Measurements from ENCODE around the gene LGALS14. TPM values are rescaled to one million over a fixed set of nuclear protein-coding genes. Genes with fewer than 3 reads are reported as not detected.
A peak's percentile ranks its signal among the peaks of the same experiment; 100 is the strongest.

LGALS14 gene
- polyA plus RNA-seq, 3 donors = not detected

DNA sequence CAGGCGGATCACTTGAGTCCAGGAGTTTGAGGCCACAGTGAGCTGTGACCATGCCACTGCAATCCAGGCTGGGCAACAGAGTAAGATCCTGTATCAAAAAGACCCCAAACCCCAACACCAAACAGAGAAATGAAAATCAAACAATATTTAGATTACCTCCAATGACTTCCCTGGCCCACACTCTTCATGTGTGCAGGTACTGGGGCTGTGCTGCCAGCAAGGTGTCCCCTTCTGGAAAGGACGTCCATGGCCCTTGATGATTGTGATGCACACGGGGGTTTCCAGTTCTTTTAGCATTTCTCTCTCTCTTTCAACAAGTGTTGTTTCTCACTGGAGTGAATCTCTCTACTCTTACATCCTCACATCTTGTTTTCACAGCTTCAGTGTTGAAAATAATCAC is 23.7 kb upstream of the LGALS14 start:
- Histone ChIP-seq H3K27me3 (ENCODE audit: control insufficient read depth in 2 of 2, insufficient read depth in 2 of 2, low read length in 2 of 2) (no peaks in the 10 kb centered on the region), H3K27ac (ENCODE audit: low read depth in 1 of 2, low read length in 2 of 2) (no peak overlapping the region), H3K4me3 (replicated peaks in 1 of 3; ENCODE audit: low read depth in 2 of 3, low read length in 3 of 3) (no peak overlapping the region), H3K9me3 (replicated peaks in 1 of 2; ENCODE audit: control insufficient read depth in 1 of 2, insufficient read depth in 1 of 2, low read length in 2 of 2) (no peaks in the 10 kb centered on the region), H3K4me1 (ENCODE audit: control insufficient read depth in 1 of 2, insufficient read depth in 2 of 2, low read length in 2 of 2) (no peaks in the 10 kb centered on the region), H3K9ac (ENCODE audit: insufficient read depth, low read length, poor library complexity, severe bottlenecking) (no peak overlapping the region), H2AFZ (ENCODE audit: insufficient read depth, low read depth, low read length, poor library complexity, severe bottlenecking) (no peak overlapping the region), H3K4me2 (replicated peaks; ENCODE audit: extremely low read depth, low read length, poor library complexity, severe bottlenecking) (no peak overlapping the region), H3K36me3 (replicated peaks in 1 of 2; ENCODE audit: control insufficient read depth in 1 of 2, insufficient read depth in 2 of 2, low read length in 2 of 2) (no peaks in the 10 kb centered on the region), H4K20me1 (ENCODE audit: insufficient read depth, low read length) (no peaks in the 10 kb centered on the region), H3K79me2 (ENCODE audit: insufficient read depth, low read length) (no peaks in the 10 kb centered on the region)
- TF ChIP-seq, protein P1, sequence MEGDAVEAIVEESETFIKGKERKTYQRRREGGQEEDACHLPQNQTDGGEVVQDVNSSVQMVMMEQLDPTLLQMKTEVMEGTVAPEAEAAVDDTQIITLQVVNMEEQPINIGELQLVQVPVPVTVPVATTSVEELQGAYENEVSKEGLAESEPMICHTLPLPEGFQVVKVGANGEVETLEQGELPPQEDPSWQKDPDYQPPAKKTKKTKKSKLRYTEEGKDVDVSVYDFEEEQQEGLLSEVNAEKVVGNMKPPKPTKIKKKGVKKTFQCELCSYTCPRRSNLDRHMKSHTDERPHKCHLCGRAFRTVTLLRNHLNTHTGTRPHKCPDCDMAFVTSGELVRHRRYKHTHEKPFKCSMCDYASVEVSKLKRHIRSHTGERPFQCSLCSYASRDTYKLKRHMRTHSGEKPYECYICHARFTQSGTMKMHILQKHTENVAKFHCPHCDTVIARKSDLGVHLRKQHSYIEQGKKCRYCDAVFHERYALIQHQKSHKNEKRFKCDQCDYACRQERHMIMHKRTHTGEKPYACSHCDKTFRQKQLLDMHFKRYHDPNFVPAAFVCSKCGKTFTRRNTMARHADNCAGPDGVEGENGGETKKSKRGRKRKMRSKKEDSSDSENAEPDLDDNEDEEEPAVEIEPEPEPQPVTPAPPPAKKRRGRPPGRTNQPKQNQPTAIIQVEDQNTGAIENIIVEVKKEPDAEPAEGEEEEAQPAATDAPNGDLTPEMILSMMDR (IDR thresholded peaks at IDR 0.05) = no peak
- 100% methylated on average over 1 of the region's 3 CpGs for WGBS (ENCODE audit: insufficient coverage)
- no peaks in the 10 kb centered on the region for H3K36me3 Mint-ChIP-seq
- intact Hi-C loops (cut with micrococcal nuclease) = no loop called here
- H3K9me3 Mint-ChIP-seq = peaks cover 0 to 2% (median 0%) of the 10 kb centered on the region in 7 donors
- peaks cover 8% of the 10 kb centered on the region for H3K4me1 Mint-ChIP-seq
- peaks cover 0 to 6% (median 3%) of the 10 kb centered on the region in 3 donors for H3K27me3 Mint-ChIP-seq (ENCODE audit: low read depth in 3 of 3)
- no peak for DNase-seq
- no peak overlapping the region for H3K4me3 Mint-ChIP-seq
- H3K27ac Mint-ChIP-seq = no peak overlapping the region

DNA sequence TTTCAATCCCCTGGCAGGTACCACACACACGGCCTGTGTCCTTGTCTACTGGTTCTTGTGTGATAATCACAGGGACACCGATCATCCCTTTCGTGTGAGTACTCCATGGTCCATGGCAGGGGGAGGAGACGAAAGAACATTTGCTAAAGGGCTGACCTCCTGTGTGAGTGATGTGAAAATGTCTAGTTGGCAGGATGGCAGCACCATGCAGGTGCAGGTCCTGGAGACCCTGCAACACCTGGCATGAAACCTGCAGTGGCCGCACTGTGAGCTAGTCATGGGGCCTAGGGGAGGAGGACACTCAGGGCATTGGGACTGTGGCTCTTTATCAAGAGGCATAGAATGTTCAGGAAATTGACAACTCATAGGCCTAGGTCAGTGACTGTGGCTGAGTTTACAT is 22.9 kb upstream of the LGALS14 start:
- Histone ChIP-seq H3K9me3 (replicated peaks in 1 of 2; ENCODE audit: control insufficient read depth in 1 of 2, insufficient read depth in 1 of 2, low read length in 2 of 2) (no peaks in the 10 kb centered on the region), H3K4me3 (replicated peaks in 1 of 3; ENCODE audit: low read depth in 2 of 3, low read length in 3 of 3) (no peak overlapping the region), H3K27ac (ENCODE audit: low read depth in 1 of 2, low read length in 2 of 2) (no peak overlapping the region), H3K9ac (ENCODE audit: insufficient read depth, low read length, poor library complexity, severe bottlenecking) (no peak overlapping the region), H2AFZ (ENCODE audit: insufficient read depth, low read depth, low read length, poor library complexity, severe bottlenecking) (no peak overlapping the region), H4K20me1 (ENCODE audit: insufficient read depth, low read length) (no peaks in the 10 kb centered on the region), H3K36me3 (replicated peaks in 1 of 2; ENCODE audit: control insufficient read depth in 1 of 2, insufficient read depth in 2 of 2, low read length in 2 of 2) (no peaks in the 10 kb centered on the region), H3K79me2 (ENCODE audit: insufficient read depth, low read length) (no peaks in the 10 kb centered on the region), H3K27me3 (ENCODE audit: control insufficient read depth in 2 of 2, insufficient read depth in 2 of 2, low read length in 2 of 2) (no peaks in the 10 kb centered on the region), H3K4me2 (replicated peaks; ENCODE audit: extremely low read depth, low read length, poor library complexity, severe bottlenecking) (no peak overlapping the region), H3K4me1 (ENCODE audit: control insufficient read depth in 1 of 2, insufficient read depth in 2 of 2, low read length in 2 of 2) (no peaks in the 10 kb centered on the region)
- DNase-seq = no peak
- no peaks in the 10 kb centered on the region for H3K36me3 Mint-ChIP-seq
- peaks cover 3% of the 10 kb centered on the region in 3 donors for H3K27me3 Mint-ChIP-seq (ENCODE audit: low read depth in 3 of 3)
- TF ChIP-seq, protein P1 (IDR thresholded peaks at IDR 0.05) = no peak
- peaks cover 8% of the 10 kb centered on the region for H3K4me1 Mint-ChIP-seq
- no peak overlapping the region for H3K4me3 Mint-ChIP-seq
- peak overlapping the region in 1 of 7 donors; percentile 40 for H3K27ac Mint-ChIP-seq
- peaks cover 0 to 2% (median 0%) of the 10 kb centered on the region in 7 donors for H3K9me3 Mint-ChIP-seq
- intact Hi-C loops (cut with micrococcal nuclease) = no loop called here
- 92% methylated on average over 4 of the region's 5 CpGs for WGBS (ENCODE audit: insufficient coverage)
